Iris pigment epithelial cell (primary cell): ENCODE data around the gene CFAP74.
"Not testable (repeated sequence)": the region's sequence is repeated elsewhere in the genome, so short reads cannot be mapped to it uniquely, and the experiment has no call there.

Experiments
- DNase-seq: peaks from one replicate; pipeline ENCODE4 v3.0.0-alpha.2; 2011; ENCODE audit warnings: low read depth

The CFAP74 gene

DNA sequence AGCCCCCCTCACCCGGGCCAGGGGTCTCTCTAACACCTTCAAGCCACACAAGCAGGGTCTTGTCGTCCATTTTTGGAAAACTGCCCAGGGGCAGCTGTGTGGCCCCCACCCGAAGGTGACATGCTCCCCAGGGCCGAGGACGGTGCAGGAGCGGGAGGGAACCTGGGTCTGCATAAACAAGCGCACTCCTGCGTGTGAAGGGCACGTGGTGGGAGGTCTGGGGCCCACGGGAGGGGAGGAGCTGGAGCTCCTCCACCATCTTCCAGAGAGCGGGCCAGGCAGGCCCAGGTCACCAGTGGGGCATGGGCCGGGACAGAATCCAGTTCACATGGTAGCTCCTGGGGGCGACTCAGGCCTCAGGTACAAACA lies 16.5 kb downstream of the CFAP74 start:
- no peak for DNase-seq

DNA sequence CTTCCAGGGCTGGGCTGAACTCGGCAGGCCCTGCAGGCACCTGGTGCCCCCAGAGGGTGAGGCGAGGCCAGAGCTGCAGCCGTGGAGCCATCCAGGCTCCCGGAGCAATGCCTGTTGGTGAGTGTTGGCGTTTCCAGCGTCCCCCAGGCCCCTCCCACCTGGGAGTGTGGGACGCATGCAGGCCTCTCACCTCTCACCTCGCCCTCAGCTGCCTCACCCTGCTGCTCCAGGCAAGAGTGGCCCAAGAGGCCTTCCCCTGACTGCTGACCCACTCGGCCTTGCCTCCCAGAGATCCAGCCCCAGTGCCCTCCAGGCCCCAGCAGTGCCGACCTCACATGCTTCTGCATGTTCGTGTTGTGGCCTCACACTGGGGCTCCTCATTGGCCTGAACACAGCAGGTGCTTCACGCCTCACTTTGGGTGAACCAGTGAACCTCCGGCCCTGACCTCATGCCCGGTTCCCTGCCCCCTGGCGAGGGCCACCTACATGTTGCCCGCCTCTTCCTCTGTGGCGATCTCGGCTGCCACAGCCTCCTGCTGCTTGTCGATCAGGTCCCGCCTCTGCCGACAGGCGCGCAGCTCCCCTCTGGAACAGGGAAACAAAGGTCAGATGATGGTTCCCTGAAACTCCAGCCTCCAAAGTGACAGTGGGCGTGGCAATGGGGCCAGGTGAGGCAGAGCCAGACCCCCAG lies 17.0 kb downstream of the CFAP74 start:
- DNase-seq = no peak

DNA sequence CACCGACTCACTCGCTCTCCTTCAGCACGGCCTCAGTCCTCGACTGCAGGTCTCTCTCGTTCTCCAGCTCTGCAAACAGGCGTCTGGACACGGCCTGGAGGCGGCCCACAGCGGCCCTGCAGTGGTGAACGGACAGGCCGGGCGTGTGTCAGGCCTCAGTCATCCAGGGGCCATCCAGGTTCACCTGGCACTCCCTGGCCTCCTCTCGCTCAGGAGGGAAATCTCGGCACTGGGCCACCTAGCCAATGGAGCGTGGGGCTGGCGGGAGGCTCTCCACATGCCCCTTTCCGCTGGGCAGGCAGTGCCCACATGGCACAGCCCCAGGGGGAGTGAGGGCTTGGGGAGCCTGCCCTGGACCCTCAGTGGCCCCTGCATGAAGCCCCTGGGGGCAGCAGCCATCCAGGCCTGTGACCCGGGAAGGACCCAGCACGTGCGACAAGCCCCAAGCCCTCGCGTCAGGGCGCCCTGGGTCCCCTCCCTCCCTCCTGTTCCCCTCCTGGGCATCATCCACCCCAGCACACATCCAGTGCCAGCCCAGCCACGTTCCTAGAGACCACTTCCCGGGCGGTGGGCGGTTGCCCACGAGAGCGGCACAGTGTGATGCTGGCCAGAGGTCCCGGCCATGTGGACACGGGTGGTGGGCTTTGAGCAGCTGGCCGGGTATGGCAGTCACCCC lies 18.1 kb downstream of the CFAP74 start:
- no peak for DNase-seq

DNA sequence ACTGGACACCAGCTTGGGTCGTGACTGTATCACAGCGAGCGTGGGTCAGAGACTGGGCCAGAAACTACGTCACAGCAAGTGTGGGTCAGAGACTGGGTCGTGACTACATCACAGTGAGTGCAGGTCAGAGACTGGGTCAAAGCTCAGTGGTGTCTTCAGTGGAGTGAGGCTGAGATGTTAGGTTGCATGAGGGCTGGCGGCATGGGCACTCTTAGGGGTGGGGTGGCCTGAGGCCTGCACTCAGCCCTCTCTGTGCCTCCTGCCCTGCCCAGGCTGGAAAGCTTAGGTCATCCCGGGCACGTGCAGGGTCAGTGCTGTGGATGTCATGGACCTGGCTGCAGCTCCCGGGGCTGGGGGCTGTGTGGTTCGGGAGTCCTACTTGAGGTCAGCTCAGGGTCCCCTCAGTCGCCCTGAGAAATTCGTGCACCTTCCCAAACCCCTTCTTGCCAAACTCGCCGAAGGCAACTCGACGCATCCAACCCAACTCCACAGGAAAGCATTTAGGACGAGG lies 19.0 kb downstream of the CFAP74 start:
- no peak for DNase-seq

DNA sequence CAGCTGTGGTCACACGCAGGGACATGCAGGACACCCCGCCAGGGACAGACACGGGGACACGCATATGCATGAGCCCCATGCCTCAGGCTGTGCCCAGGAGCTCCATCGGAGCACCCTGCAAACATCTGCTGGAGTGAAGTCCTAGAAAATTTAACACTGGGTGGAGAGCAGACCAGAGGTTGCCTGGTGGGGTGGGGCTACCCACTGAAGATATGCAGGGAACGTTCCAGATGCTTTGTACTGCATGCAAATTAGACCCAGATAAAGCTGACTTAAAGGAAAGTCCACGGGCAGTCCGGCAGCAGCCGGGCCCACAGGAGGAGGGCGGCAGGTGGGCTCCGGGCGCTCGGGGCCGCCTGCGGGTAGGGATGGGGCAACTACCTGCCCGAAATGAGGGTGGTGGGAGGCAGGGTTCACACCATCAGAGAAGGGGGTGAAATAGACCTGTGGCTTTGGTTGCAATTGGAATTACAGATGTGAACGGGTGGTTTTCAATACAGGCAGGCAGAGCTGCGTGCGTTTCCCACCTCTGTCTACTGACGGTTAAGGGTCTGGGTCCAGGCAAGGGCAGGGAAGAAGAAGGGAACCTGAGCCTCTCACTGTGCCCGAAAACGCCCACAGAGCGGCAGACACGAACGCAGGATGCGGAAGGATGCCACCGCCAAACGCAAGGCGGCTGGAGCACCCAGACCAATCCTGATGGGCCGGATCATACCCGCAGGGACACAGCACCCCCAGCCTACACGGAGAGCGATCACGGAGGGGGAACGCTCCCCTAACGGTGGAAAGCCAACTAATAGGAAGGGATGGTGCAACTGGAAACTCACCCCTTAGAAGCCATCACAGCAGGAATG lies 21.0 kb downstream of the CFAP74 start:
- DNase-seq = no peak

DNA sequence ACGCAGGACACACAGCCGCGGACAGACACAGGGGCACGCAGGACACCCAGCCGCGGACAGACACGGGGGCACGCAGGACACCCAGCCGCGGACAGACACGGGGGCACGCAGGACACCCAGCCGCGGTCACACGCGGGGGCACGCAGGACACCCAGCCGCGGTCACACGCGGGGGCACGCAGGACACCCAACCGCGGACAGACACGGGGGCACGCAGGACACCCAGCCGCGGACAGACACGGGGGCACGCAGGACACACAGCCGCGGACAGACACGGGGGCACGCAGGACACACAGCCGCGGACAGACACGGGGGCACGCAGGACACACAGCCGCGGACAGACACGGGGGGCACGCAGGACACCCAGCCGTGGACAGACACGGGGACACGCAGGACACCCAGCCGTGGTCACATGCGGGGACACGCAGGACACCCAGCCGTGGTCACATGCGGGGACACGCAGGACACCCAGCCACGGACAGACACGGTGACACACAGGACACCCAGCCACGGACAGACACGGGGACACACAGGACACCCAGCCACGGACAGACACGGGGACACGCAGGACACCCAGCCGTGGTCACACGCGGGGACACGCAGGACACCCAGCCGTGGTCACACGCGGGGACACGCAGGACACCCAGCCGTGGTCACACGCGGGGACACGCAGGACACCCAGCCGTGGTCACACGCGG lies 21.8 kb downstream of the CFAP74 start:
- not testable (repeated sequence) for DNase-seq

DNA sequence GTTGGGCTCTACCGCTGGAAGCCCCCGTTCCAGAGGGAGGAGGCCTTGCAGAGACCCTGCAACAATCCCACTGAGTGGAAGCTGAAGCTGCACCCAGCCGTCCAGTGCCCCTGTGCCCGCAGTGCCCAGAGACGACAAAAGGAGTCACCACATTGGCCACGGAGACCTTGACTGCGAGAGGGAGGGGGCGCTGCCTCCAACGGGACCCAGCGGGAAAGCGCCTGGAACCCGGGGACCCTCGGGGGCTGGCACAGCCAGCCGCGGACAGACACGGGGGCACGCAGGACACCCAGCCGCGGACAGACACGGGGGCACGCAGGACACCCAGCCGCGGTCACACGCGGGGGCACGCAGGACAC lies 22.5 kb downstream of the CFAP74 start:
- DNase-seq = no peak

DNA sequence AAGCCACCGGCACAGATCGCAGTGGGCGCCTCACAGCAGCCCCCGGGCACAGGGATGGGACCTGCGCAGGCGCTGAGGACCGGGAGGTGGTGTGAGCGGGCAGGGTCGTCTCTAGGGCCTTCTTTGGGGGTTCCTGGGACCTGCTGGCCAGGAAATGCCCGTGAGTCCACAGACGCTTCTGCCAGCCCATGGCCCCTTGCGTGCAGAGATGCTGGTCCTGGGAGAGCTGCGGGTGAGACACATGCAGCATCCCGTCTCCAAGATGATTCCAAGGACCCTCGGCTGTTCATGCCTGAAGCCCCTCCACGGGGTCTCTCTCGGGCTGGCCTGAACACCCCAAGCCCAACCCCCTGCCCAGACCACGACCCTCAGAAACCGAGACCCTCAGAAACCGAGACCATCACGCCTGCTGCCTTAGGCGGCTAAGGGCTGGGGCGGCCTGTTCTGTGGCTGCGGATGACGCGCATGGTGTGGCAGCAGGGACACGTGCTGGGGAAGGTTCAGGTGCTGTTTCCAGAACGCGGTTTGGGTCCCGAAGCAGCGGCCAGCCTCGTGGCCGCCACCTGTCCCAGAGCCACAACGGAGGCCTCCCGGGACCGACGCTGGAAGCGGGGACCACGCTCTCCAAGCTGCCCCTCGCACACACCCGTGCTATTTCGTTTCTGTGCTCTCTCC lies 23.0 kb downstream of the CFAP74 start:
- no peak for DNase-seq

DNA sequence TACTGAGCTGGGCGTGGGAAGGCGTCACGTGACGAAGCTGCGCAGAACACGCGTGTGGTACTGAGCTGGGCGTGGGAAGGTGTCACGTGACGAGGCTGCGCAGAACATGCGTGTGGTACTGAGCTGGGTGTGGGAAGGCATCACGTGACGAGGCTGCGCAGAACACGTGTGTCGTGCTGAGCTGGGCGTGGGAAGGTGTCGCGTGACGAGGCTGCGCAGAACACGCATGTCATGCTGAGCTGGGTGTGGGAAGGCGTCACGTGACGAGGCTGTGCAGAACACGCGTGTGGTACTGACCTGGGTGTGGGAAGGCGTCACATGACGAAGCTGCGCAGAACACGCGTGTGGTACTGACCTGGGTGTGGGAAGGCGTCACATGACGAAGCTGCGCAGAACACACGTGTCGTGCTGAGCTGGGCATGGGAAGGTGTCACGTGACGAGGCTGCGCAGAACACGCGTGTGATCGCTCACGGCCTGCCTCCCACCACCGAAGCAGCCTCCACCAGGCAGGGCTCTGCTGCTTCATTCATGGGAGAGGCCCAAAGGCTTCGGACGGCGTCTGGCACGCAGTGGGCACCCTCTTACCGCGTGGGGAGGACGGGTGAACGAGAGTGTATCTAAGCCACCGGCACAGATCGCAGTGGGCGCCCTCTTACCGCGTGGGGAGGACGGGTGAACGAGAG lies 24.0 kb downstream of the CFAP74 start:
- no peak for DNase-seq

DNA sequence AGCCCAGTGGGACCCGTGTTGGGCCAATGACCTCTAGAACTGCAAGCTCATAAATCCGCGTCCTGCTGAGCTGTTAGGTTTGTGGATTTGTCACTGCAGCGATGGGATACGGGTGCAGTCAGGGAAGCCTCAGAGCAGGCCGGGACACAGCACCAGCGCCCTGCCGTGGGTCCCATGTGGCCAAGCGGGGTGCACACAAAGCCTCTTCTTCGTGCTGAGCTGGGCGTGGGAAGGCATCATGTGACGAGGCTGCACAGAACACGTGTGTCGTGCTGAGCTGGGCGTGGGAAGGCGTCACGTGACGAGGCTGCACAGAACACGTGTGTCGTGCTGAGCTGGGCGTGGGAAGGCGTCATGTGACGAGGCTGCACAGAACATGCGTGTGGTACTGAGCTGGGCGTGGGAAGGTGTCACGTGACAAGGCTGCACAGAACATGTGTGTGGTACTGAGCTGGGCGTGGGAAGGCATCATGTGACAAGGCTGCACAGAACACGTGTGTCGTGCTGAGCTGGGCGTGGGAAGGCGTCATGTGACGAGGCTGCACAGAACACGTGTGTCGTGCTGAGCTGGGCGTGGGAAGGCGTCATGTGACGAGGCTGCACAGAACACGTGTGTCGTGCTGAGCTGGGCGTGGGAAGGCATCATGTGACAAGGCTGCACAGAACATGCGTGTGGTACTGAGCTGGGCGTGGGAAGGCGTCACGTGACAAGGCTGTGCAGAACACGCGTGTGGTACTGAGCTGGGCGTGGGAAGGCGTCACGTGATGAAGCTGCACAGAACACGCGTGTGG lies 24.7 kb downstream of the CFAP74 start:
- not testable (repeated sequence) for DNase-seq

DNA sequence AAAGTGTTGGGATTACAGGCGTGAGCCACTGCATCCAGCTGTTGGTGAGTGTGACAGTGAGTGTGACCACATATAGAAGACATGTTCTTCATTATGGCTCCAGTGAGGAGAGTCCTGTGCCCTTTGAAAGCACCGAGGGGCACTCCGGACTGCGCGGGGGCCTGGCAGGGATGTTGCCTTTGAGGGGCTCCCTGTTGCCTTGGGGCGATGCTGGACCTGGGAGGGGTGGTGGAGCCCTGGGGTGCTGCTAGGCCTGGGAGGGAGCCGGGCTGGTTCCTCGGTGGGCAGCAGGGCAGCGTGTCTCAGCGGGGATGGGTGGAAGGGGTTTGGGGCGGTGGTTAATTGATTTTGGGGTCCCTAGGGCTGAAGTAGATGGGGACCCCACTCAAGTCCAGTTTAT lies 25.5 kb downstream of the CFAP74 start:
- no peak for DNase-seq

DNA sequence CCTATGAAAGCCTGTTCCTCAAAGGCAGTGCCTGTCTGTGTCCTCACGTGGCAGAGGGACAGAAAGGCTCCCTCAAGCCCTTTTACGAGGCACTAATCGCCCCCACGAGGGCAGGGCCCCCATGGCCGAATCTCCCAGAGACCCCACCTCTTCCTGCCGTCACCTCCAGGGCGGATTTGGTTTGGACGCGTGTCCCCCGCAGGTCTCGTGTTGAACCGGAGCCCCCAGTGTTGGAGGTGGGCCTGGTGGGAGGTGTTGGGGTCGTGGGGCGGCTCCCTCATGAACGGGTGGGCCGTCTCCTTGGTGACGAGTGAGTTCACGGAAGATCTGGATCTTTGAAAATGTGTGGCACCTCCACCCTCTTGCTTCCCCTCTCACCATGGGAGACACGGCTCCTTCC lies 27.6 kb downstream of the CFAP74 start:
- no peak for DNase-seq

DNA sequence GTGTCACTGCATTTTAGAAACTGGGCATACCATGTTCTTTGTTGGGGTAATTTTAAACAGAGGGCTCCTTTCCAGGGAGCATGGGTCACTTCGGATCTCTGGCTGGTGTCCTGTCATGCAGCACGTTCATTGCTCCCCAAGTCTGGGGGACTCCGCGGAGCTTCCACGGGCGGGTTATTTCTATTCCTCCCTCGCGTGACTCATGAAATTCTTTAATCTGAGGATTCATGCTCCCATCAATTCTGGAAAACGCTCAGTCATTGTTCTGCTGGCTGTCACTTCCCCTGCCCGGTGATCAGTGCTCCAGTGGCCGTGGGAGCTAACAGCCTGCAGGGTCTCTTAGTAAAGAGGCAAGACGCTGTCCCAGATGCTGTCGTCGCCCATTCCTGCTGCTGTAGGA lies 28.1 kb downstream of the CFAP74 start:
- DNase-seq = no peak

DNA sequence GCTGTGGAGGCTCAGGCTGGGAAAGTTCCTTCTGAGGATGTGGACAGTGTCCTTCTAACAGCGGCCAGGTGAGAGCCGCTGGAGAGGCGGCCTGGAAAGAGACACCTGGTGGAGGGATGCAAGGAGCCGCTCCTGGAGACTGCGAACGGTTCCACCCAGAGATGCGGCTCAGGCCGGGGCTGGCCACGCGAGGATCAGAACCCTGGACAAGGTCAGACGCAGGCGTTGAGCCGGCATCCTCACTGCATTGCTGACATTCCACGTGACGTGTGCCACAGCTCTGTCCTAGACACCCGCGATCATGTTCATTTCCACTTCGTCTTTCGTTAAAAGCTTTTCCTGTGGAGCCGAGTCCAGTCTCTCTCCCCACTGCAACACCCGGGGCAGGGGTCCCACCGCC lies 28.8 kb downstream of the CFAP74 start:
- no peak for DNase-seq

DNA sequence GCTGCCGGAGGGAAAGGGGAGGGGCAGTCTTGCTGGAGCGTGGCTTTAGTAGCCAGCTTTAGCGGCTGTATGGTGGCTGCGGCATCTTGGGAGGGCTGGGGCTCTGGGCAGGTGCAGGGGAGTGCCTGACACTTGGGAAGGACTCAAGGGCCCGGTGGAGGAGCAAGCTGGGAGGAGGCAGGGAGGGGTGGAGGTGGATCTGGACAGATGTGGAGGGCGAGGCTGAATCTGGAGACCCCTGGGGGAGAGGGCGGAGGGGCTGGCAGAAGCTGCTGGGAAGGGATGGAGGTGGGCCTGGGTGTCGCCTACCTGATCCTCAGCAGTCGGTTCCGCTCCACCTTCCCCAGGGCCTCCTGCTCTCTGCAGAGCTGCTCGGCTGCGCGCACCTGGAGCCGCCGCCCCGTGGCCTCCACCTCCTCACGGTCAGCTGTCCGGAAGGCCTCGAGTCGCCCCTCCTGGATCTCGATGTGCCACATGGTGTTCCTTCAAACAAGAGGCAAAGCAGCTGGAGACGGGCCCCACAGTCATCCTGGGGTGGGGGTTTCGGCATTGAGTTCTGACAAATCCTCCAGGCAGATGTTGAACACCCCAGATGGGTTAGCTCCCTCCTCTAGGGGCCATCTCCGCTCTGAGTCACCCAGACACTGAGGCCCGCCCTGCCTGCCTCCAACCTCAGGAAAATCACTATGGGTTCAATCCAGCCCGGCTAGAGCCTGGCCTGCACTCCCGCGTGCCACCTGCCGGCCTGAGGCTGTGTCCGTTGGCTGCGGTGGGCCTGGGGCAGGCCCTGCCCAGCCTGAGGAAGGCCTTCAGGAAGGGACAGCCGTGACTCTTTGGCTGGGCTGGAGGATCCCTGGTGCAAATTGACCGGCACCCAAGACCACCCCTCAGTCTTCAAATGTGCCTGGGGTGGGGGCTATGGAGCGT lies 29.6 kb downstream of the CFAP74 start:
- DNase-seq = no peak

DNA sequence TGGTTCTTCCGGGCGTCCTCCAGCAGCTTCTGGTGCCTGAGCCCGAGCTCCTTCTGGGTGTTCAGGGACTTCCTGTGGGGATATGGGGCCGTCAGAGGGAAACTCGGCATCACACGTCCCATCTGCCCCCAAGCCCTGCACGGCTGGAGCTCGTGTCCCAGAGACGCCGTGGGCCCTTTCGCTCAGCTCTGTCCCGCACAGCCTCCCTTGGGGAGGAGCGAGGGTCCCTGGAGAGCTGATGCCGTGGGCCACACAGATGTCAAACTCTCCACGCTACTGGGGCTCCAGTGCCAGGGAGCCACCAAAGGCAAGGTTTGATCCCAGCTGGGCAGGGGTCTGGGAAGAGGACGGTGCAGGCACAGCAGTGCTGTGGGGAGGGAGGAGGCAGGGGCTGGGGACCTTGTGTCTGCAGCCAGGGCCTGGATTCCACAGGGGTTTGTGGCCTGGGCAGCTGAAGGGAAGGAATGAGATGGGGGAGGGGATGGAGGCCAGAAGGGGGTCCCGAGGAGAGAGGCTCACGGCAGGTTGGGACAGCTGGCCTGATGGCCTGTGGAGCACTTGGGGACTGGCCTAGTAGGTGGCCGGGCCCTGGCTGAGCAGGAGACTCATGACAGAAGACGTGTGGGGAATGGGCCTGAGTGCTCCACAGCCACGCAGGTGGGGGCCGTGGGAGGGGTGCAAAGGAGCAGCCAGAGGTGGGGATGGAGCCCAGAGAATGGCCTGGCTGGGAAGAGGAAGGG lies 30.4 kb downstream of the CFAP74 start:
- DNase-seq = no peak

DNA sequence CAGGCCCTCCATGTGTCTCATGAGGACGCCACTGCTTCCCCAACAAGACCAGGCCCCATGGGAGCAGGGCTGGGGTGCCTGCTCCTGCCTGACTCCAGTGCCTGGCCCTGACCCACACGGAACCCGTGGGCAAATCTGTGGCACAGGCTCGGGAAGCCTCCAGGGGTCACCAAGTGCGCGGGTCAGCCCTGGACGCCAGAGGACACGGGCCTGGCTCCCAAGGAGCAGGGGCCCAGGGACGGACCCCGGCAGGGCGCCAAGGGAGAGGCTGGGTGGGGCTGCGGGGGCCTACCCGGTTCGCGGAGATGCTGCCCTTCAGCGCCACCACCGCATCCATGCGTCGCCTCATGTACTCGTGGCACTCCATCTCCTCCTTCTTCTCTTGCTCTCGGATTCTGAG lies 31.9 kb downstream of the CFAP74 start:
- no peak for DNase-seq

DNA sequence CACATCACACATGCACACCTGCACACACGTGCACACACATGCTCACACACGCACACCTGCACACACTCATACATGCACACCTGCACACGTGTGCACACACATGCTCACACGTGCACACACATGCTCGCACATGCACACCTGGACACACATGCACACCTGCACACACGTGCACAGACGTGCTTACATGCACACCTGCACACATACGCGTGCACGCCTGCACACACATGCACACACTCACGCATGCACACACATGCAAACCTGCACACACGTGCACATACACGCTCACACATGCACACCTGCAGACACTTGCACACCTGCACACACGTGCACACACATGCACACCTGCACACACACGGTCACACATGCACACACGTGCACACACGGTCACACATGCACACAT lies 32.6 kb downstream of the CFAP74 start:
- DNase-seq = no peak
